Endodermal cell (in vitro differentiated cells): ENCODE results near the gene FAM118A. TPM values are rescaled to one million over a fixed set of nuclear protein-coding genes. Genes with fewer than 3 reads are reported as not detected.

Experiments
- DNase-seq: peaks from one replicate; pipeline ENCODE4 v3.0.0-alpha.2; 2017
- H3K27ac ChIP-seq: 2 replicates; pipeline ENCODE4 v1.5.1; 2013; ENCODE audit warnings: mild to moderate bottlenecking, low read depth, low read length, moderate library complexity
- H3K27me3 ChIP-seq: 2 replicates; pipeline ENCODE4 v1.6.1; 2013; ENCODE audit warnings: mild to moderate bottlenecking, low read length, moderate library complexity; ENCODE audit not compliant: insufficient read depth, control insufficient read depth, poor library complexity, severe bottlenecking
- H3K36me3 ChIP-seq: 2 replicates; pipeline ENCODE4 v1.7.0; 2013; ENCODE audit warnings: mild to moderate bottlenecking, low read length, moderate library complexity; ENCODE audit not compliant: control insufficient read depth, insufficient read depth
- H3K4me1 ChIP-seq: one replicate; pipeline ENCODE4 v1.7.0; 2013; ENCODE audit warnings: low read length; ENCODE audit not compliant: control insufficient read depth, insufficient read depth
- H3K4me3 ChIP-seq: 2 replicates; pipeline ENCODE4 v1.5.1; 2013; ENCODE audit warnings: mild to moderate bottlenecking, low read length, moderate library complexity
- H3K9ac ChIP-seq: 2 replicates; pipeline ENCODE4 v1.6.1; 2013; ENCODE audit warnings: mild to moderate bottlenecking, low read length, moderate library complexity; ENCODE audit not compliant: poor library complexity, severe bottlenecking; ENCODE audit errors: extremely low read depth
- H3K9me3 ChIP-seq: 2 replicates; pipeline ENCODE4 v1.6.1; 2013; ENCODE audit warnings: mild to moderate bottlenecking, low read length, moderate library complexity; ENCODE audit not compliant: control insufficient read depth
- H3K27ac Mint-ChIP-seq: 2 replicates; pipeline ENCODE4 v1.8.0; 2020; ENCODE audit warnings: mixed read lengths
- H3K27me3 Mint-ChIP-seq: 2 replicates; pipeline ENCODE4 v1.8.0; 2021; ENCODE audit warnings: mild to moderate bottlenecking, mixed read lengths; ENCODE audit not compliant: insufficient read depth
- H3K36me3 Mint-ChIP-seq: 2 replicates; pipeline ENCODE4 v1.8.0; 2020; ENCODE audit warnings: low read depth, mixed read lengths
- H3K4me1 Mint-ChIP-seq: 2 replicates; pipeline ENCODE4 v1.8.0; 2020; ENCODE audit warnings: mixed read lengths
- H3K4me3 Mint-ChIP-seq: 2 replicates; pipeline ENCODE4 v1.8.0; 2020; ENCODE audit warnings: mild to moderate bottlenecking, moderate library complexity, mixed read lengths
- H3K9me3 Mint-ChIP-seq: 2 replicates; pipeline ENCODE4 v1.8.0; 2020; ENCODE audit warnings: mild to moderate bottlenecking, mixed read lengths
- CTCF ChIP-seq: fragments of 200-600 bp; sonication (generic); conservative IDR thresholded peaks from 2 replicates; pipeline ENCODE4 v1.5.0; 2021; ENCODE audit warnings: antibody characterized with exemption, mild to moderate bottlenecking
- WGBS, 2 experiments: methylation state at CpG; one replicate each; pipeline versions ENCODE4 v1.1.5 to v1.1.7; 2013; ENCODE audit warnings: missing lambda C conversion rate in 2 of 2, mixed read lengths in 1 of 2; ENCODE audit not compliant: insufficient coverage in 1 of 2, insufficient read length in 1 of 2; 5-methylcytosine and 5-hydroxymethylcytosine counted together
- total RNA-seq, 2 donors: library from RNA; stranded (reverse); fragmentation: NEBNext Ultra II Directional in 1 of 2; extraction: Animal tissue kit (Norgen Biotek cat#: 25700) in 1 of 2; gene quantifications; 2 replicates in 1 of 2; 3 replicates in 1 of 2; pipeline ENCODE4 v1.2.1, GENCODE V29; 2021

Gene FAM118A
- total RNA-seq, 2 donors from 2014 or later: 46.3 to 143 TPM

GRCh38 chr22:45278125-45278524, 31.6 kb upstream of the FAM118A start:
- H3K36me3 ChIP-seq: no peaks in the 10 kb centered on the region
- no peak overlapping the region for H3K27ac ChIP-seq
- H3K27me3 Mint-ChIP-seq: peaks cover 32% of the 10 kb centered on the region
- no peak overlapping the region for H3K9ac ChIP-seq
- H3K36me3 Mint-ChIP-seq: no peaks in the 10 kb centered on the region
- no peak for TF ChIP-seq CTCF
- H3K4me1 Mint-ChIP-seq: peaks cover 9% of the 10 kb centered on the region
- no peak overlapping the region for H3K27ac Mint-ChIP-seq
- H3K4me3 Mint-ChIP-seq: no peak overlapping the region
- peaks cover 15% of the 10 kb centered on the region for H3K27me3 ChIP-seq
- H3K9me3 Mint-ChIP-seq: no peaks in the 10 kb centered on the region
- H3K4me1 ChIP-seq: no peaks in the 10 kb centered on the region
- H3K4me3 ChIP-seq: no peak overlapping the region
- DNase-seq: no peak
- H3K9me3 ChIP-seq: no peaks in the 10 kb centered on the region
- 91 to 95% methylated on average over 6 to 9 of the region's 9 CpGs for WGBS, 2 experiments

GRCh38 chr22:45280587-45280980, 29.1 kb upstream of the FAM118A start:
- no peak overlapping the region for H3K4me3 ChIP-seq
- no peaks in the 10 kb centered on the region for H3K36me3 Mint-ChIP-seq
- no peak overlapping the region for H3K27ac ChIP-seq
- no peak overlapping the region for H3K4me3 Mint-ChIP-seq
- H3K4me1 ChIP-seq: no peaks in the 10 kb centered on the region
- peaks cover 54% of the 10 kb centered on the region for H3K27me3 Mint-ChIP-seq
- H3K27me3 ChIP-seq: peaks cover 37% of the 10 kb centered on the region
- no peaks in the 10 kb centered on the region for H3K9me3 Mint-ChIP-seq
- DNase-seq: no peak
- no peak overlapping the region for H3K9ac ChIP-seq
- WGBS, 2 experiments: 91 to 94% methylated on average over 3 of the region's 3 CpGs
- H3K36me3 ChIP-seq: no peaks in the 10 kb centered on the region
- H3K4me1 Mint-ChIP-seq: peaks cover 5% of the 10 kb centered on the region
- H3K27ac Mint-ChIP-seq: no peak overlapping the region
- H3K9me3 ChIP-seq: no peaks in the 10 kb centered on the region
- no peak for TF ChIP-seq CTCF

GRCh38 chr22:45281010-45281409, 28.7 kb upstream of the FAM118A start:
- H3K36me3 Mint-ChIP-seq: no peaks in the 10 kb centered on the region
- no peak overlapping the region for H3K4me3 Mint-ChIP-seq
- 85 to 95% methylated on average over 2 to 3 of the region's 3 CpGs for WGBS, 2 experiments
- DNase-seq: no peak
- Histone ChIP-seq H3K9me3 (no peaks in the 10 kb centered on the region), H3K27ac (no peak overlapping the region), H3K9ac (no peak overlapping the region), H3K36me3 (no peaks in the 10 kb centered on the region), H3K4me1 (peaks cover under 1% of the 10 kb centered on the region), H3K4me3 (no peak overlapping the region), H3K27me3 (peaks cover 41% of the 10 kb centered on the region)
- peaks cover 57% of the 10 kb centered on the region for H3K27me3 Mint-ChIP-seq
- no peaks in the 10 kb centered on the region for H3K9me3 Mint-ChIP-seq
- no peak for TF ChIP-seq CTCF
- H3K4me1 Mint-ChIP-seq: peaks cover 7% of the 10 kb centered on the region
- no peak overlapping the region for H3K27ac Mint-ChIP-seq
